GM23338 (cell line): ENCODE data around the gene BANF1. TPM values are rescaled to one million over a fixed set of nuclear protein-coding genes. Genes with fewer than 3 reads are reported as not detected.

ENCODE experiments used
- ATAC-seq: fragments of 200-7000 bp; cut with Tn5 transposase; 3 replicates; pipeline ENCODE4 v1.9.1; 2020
- DNase-seq: peaks from one replicate; pipeline ENCODE4 v3.0.0-alpha.2; 2015; ENCODE audit warnings: low spot score
- H2AFZ ChIP-seq: fragments of 200-600 bp; sonication (generic); 2 replicates; pipeline ENCODE4 v1.8.0; 2016; ENCODE audit warnings: antibody characterized with exemption, mild to moderate bottlenecking, moderate library complexity
- H3F3A ChIP-seq: fragments of 200-600 bp; sonication (generic); replicated peaks from 2 replicates; pipeline ENCODE4 v1.8.0; 2017; ENCODE audit warnings: antibody characterized with exemption, mixed run types, low read depth
- H3K27ac ChIP-seq: fragments of 200-600 bp; sonication (generic); 2 replicates; pipeline ENCODE4 v1.6.1; 2016; ENCODE audit warnings: low read depth
- H3K27me3 ChIP-seq: fragments of 200-600 bp; sonication (generic); 2 replicates; pipeline ENCODE4 v1.8.0; 2016; ENCODE audit warnings: mild to moderate bottlenecking, mixed run types, moderate library complexity; ENCODE audit not compliant: insufficient read depth
- H3K36me3 ChIP-seq: fragments of 200-600 bp; sonication (generic); 2 replicates; pipeline ENCODE4 v1.8.0; 2016; ENCODE audit warnings: mild to moderate bottlenecking; ENCODE audit not compliant: insufficient read depth
- H3K4me1 ChIP-seq: fragments of 200-600 bp; sonication (generic); 2 replicates; pipeline ENCODE4 v1.8.0; 2016; ENCODE audit warnings: mild to moderate bottlenecking, moderate library complexity; ENCODE audit not compliant: insufficient read depth
- H3K4me2 ChIP-seq: fragments of 200-600 bp; sonication (generic); 2 replicates; pipeline ENCODE4 v1.7.1; 2017; ENCODE audit warnings: mixed run types
- H3K4me3 ChIP-seq: fragments of 200-600 bp; sonication (generic); 2 replicates; pipeline ENCODE4 v1.6.1; 2016; ENCODE audit warnings: mixed run types
- H3K79me2 ChIP-seq: fragments of 200-600 bp; sonication (generic); replicated peaks from 2 replicates; pipeline ENCODE4 v1.8.0; 2017; ENCODE audit warnings: mild to moderate bottlenecking; ENCODE audit not compliant: insufficient read depth
- H3K9me2 ChIP-seq: fragments of 200-600 bp; sonication (generic); 2 replicates; pipeline ENCODE4 v1.8.0; 2017; ENCODE audit not compliant: insufficient read depth
- H4K20me1 ChIP-seq: fragments of 200-600 bp; sonication (generic); replicated peaks from 2 replicates; pipeline ENCODE4 v1.8.0; 2017; ENCODE audit warnings: mild to moderate bottlenecking; ENCODE audit not compliant: insufficient read depth
- H3K27ac Mint-ChIP-seq: 2 replicates; pipeline ENCODE4 v1.8.0; 2020; ENCODE audit warnings: inconsistent platforms, mild to moderate bottlenecking, moderate library complexity, mixed read lengths
- H3K27me3 Mint-ChIP-seq: 3 replicates; pipeline ENCODE4 v1.8.0; 2022; ENCODE audit warnings: low read depth, mild to moderate bottlenecking, moderate library complexity, mixed read lengths, inconsistent platforms; ENCODE audit not compliant: insufficient read depth, poor library complexity
- H3K36me3 Mint-ChIP-seq: 3 replicates; pipeline ENCODE4 v1.8.0; 2021; ENCODE audit warnings: low read depth, mild to moderate bottlenecking, inconsistent platforms, moderate library complexity, mixed read lengths
- H3K4me1 Mint-ChIP-seq: 3 replicates; pipeline ENCODE4 v1.8.0; 2020; ENCODE audit warnings: mild to moderate bottlenecking, inconsistent platforms, mixed read lengths
- H3K4me3 Mint-ChIP-seq: 3 replicates; pipeline ENCODE4 v1.8.0; 2021; ENCODE audit warnings: moderate library complexity, mild to moderate bottlenecking, inconsistent platforms, mixed read lengths
- H3K9me3 Mint-ChIP-seq: 3 replicates; pipeline ENCODE4 v1.8.0; 2020; ENCODE audit warnings: moderate library complexity, mild to moderate bottlenecking, inconsistent platforms, mixed read lengths
- CREB1 ChIP-seq: fragments of 250-450 bp; sonication (Bioruptor Pico); IDR thresholded peaks from 2 replicates; pipeline ENCODE4 v1.5.0; 2020; ENCODE audit warnings: low read depth, mild to moderate bottlenecking, moderate library complexity
- CTCF ChIP-seq, 2 experiments: fragments of 200-600 bp in 1 of 2; sonication (generic) in 1 of 2; conservative IDR thresholded peaks; 2 replicates each; pipeline versions ENCODE4 v1.5.1 to v1.6.1; 2016 to 2017; ENCODE audit warnings: antibody characterized with exemption in 2 of 2, low read depth in 2 of 2, mild to moderate bottlenecking in 2 of 2, moderate library complexity in 1 of 2
- ETS1 ChIP-seq: IDR thresholded peaks from 2 replicates; pipeline ENCODE4 v1.6.1; 2016; ENCODE audit warnings: antibody characterized with exemption
- EZH2 ChIP-seq: fragments of 200-600 bp; sonication (generic); IDR thresholded peaks from one replicate; pipeline ENCODE4 v1.8.0; 2017; ENCODE audit warnings: antibody characterized with exemption, mild to moderate bottlenecking, low read depth; ENCODE audit not compliant: unreplicated experiment
- EZH2phosphoT487 ChIP-seq: fragments of 200-600 bp; sonication (generic); IDR thresholded peaks from one replicate; pipeline ENCODE4 v1.8.1; 2018; ENCODE audit warnings: antibody characterized with exemption; ENCODE audit not compliant: unreplicated experiment
- JUNB ChIP-seq: IDR thresholded peaks from one replicate; pipeline ENCODE4 v1.6.1; 2016; ENCODE audit warnings: antibody characterized with exemption; ENCODE audit not compliant: unreplicated experiment
- NANOG ChIP-seq: IDR thresholded peaks from 2 replicates; pipeline ENCODE4 v1.6.1; 2016; ENCODE audit warnings: antibody characterized with exemption, borderline replicate concordance
- POLR2AphosphoS5 ChIP-seq: IDR thresholded peaks from 2 replicates; pipeline ENCODE4 v1.6.1; 2016; ENCODE audit warnings: antibody characterized with exemption, low read depth
- REST ChIP-seq: IDR thresholded peaks from one replicate; pipeline ENCODE4 v1.6.1; 2018; ENCODE audit warnings: antibody characterized with exemption; ENCODE audit not compliant: unreplicated experiment
- STAT1 ChIP-seq: IDR thresholded peaks from one replicate; pipeline ENCODE4 v1.6.1; 2016; ENCODE audit warnings: antibody characterized with exemption; ENCODE audit not compliant: unreplicated experiment
- ZNF114 ChIP-seq: fragments of 250-450 bp; sonication (Bioruptor Pico); IDR thresholded peaks from 2 replicates; pipeline ENCODE4 v1.5.0; 2020; ENCODE audit warnings: mild to moderate bottlenecking, moderate library complexity
- ZNF331 ChIP-seq: fragments of 250-450 bp; sonication (Bioruptor Pico); IDR thresholded peaks from 2 replicates; pipeline ENCODE4 v1.5.0; 2020; ENCODE audit warnings: low read depth, mild to moderate bottlenecking, moderate library complexity
- ZNF462 ChIP-seq: fragments of 250-450 bp; sonication (Bioruptor Pico); IDR thresholded peaks from 2 replicates; pipeline ENCODE4 v1.5.0; 2020; ENCODE audit warnings: mild to moderate bottlenecking, moderate library complexity
- polyA plus RNA-seq: library from polyadenylated mRNA; unstranded; fragments of >200 nt; fragmentation: Nextera tagmentation; extraction: Ambion mirVana; gene quantifications from 2 replicates; pipeline ENCODE4 v1.2.1, GENCODE V29; 2016
- total RNA-seq: library from RNA; depleted of rRNA; stranded (reverse); fragments of >200 nt; shearing (Covaris generic); gene quantifications from 2 replicates; pipeline ENCODE4 v1.2.3, GENCODE V29; 2014

BANF1 gene
- total and polyA plus RNA-seq, 2 experiments from 2014 or later, result 58.2 to 765 TPM

GRCh38 chr11:66051371-66051765 is 49.1 kb downstream of the BANF1 start:
- Histone ChIP-seq H3K79me2 (peaks cover 38% of the 10 kb centered on the region), H3F3A (peaks cover 14% of the 10 kb centered on the region; the same call in 1 of the 2 replicates), H3K9me2 (no peaks in the 10 kb centered on the region), H3K4me3 (peak overlapping the region; percentile 99), H3K4me1 (peaks cover 24% of the 10 kb centered on the region), H2AFZ (peak overlapping the region; percentile 69; the same call in 1 of the 2 replicates), H4K20me1 (peaks cover 19% of the 10 kb centered on the region), H3K4me2 (peak overlapping the region; percentile 99), H3K27ac (peak overlapping the region; percentile 100), H3K36me3 (peaks cover 16% of the 10 kb centered on the region), H3K27me3 (no peaks in the 10 kb centered on the region)
- TF ChIP-seq JUNB, result no peak
- no peak for TF ChIP-seq POLR2AphosphoS5
- TF ChIP-seq CTCF (conservative IDR thresholded peaks at IDR 0.05; ENCODE audit: low read depth in 2 of 2), result no peak
- TF ChIP-seq STAT1, result no peak
- no peak for TF ChIP-seq EZH2
- no peak for TF ChIP-seq EZH2phosphoT487
- TF ChIP-seq ZNF331 (CRISPR knock-in tag), result no peak
- no peak for TF ChIP-seq ZNF462 (CRISPR knock-in tag)
- TF ChIP-seq ETS1, result no peak
- TF ChIP-seq NANOG, result no peak
- TF ChIP-seq ZNF114 (CRISPR knock-in tag), result no peak
- no peak for TF ChIP-seq CREB1 (CRISPR knock-in tag)
- no peak for TF ChIP-seq REST
- H3K27ac Mint-ChIP-seq, result peak overlapping the region; percentile 94
- peaks cover 17% of the 10 kb centered on the region for H3K27me3 Mint-ChIP-seq
- peaks cover 36% of the 10 kb centered on the region for H3K36me3 Mint-ChIP-seq
- DNase-seq (no peak), ATAC-seq (no peak)
- peaks cover 37% of the 10 kb centered on the region for H3K4me1 Mint-ChIP-seq
- peak overlapping the region; percentile 98 for H3K4me3 Mint-ChIP-seq
- no peaks in the 10 kb centered on the region; the same call in 2 of the 3 replicates for H3K9me3 Mint-ChIP-seq
